Stimulated activated CD4-positive, alpha-beta T cell treated with anti-CD3 and anti-CD28 coated beads, Interleukin-12 subunit alpha, Interleukin-12 subunit beta, amount 100 ng/mL, for 24 hours (primary cell): Measurements from ENCODE around the gene PRKD1.
"Not testable (repeated sequence)": the region's sequence is repeated elsewhere in the genome, so short reads cannot be mapped to it uniquely, and the experiment has no call there.

Source experiments
- DNase-seq, 2 experiments: peaks; one replicate each; pipeline ENCODE4 v3.0.0-alpha.2; 2020; ENCODE audit warnings: low read depth in 2 of 2

The PRKD1 gene

DNA sequence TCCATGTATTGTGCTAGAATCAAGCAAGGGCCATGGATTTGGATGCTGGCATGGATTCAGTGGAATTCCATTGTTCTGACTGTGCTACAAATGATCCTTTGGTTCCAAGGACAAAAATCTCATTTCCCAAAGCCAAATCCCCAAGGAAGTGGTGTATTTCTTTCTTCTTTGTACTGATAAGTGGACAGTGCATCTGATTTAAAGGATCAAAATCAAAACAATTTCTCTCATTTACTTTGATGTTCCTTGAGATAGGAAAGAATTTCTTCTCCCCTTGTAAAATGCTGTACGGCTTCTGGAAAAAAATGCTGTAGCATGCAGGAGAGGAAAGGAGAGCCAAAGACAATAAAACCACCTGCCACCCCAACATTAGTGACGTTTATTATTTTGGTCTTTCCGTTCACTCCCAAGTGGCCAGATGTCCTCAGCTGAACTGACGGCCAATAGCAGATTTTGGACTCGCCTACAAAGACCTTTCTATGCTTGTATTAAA is 185.7 kb downstream of the PRKD1 start:
- DNase-seq: no peak

DNA sequence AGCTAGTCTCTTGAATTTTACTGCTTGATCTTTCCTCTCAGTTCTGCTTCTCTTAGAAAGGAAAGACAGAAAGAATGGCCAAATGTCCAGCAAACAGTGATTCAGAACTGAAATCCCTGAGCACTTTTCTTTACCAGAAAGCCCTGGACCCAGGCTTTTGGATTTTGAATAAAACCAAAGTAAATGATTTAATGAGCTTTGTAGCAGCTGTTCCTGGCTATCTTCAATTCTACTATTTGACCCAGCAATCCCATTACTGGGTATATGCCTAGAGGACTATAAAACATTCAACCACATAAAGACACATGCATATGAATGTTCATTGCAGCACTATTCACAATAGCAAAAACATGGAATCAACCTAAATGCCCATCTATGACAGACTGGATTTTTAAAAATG is 187.2 kb downstream of the PRKD1 start:
- DNase-seq: no peak

DNA sequence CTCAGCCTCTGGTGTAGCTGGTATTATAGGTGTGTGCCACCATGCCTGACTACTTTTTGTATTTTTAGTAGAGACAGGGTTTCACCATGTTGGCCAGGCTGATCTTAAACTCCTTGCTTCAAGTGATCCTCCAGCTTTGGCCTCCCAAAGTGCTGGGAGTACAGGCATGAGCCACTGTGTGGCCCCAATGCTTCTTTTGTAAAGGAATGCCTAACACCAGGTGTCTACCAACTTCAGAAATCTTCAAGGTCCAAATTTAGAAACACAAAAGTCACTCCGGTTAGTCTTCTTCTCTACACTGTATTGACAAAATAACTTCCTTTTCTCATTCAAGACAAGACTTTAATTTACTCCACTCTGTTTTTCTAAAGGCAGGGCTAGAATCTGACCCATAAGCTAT is 188.7 kb downstream of the PRKD1 start:
- no peak for DNase-seq

DNA sequence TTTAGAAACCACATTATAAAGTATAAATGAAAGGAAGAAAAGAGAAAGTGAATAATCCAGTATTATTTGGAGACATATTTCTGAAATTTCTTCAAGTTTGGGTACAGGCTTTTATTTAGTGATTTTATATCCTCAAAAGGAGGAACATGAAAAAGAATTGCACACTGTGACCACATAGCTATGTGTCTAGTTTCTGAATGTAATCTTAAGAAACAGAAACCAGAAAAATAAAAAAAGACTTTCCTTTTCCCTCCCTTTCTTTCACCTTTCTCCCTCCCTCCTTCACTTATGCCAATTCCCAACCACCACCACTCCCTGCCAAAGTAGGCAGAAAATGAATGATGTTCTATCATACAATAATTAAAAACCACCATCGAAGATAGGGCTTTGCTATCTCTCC is 189.6 kb downstream of the PRKD1 start:
- DNase-seq: no peak

DNA sequence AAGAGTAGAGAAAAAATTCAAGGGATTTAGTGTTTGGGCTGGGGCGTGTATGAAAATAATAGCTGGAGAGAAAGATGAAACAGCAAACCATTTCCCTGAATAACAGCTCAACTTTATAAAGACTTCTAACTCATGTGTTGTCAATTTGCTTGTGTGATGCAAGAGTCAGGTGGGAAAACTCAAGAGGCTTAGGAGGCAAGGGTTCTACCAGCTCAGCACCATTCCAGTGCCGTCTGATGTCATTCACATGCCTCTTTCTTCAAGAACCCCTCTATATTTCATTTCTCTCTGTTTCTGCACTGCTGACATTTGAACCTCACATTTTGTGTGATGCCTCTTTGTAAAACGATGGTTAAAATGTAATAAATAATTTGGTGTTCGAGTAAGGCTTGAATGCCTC is 192.2 kb downstream of the PRKD1 start:
- no peak for DNase-seq

DNA sequence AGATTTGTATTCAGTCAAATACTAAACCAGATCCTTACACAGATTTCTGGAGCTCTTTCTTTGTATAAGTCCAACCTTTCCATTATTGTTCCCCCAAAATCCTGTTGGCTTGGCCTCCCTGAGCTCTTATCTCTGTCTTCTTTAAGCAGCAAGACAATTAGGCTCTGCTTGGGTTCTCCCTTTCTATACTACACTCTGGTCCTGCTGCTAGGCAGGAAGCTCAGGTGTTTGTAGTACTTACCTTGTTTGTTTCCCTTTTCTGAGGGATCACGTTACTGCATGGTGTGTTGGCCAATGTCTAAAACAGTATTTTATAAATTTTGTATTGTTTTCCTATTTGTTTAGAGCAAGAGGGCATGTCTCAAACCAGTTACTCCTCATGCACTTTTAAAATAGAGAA is 192.9 kb downstream of the PRKD1 start:
- DNase-seq: no peak

DNA sequence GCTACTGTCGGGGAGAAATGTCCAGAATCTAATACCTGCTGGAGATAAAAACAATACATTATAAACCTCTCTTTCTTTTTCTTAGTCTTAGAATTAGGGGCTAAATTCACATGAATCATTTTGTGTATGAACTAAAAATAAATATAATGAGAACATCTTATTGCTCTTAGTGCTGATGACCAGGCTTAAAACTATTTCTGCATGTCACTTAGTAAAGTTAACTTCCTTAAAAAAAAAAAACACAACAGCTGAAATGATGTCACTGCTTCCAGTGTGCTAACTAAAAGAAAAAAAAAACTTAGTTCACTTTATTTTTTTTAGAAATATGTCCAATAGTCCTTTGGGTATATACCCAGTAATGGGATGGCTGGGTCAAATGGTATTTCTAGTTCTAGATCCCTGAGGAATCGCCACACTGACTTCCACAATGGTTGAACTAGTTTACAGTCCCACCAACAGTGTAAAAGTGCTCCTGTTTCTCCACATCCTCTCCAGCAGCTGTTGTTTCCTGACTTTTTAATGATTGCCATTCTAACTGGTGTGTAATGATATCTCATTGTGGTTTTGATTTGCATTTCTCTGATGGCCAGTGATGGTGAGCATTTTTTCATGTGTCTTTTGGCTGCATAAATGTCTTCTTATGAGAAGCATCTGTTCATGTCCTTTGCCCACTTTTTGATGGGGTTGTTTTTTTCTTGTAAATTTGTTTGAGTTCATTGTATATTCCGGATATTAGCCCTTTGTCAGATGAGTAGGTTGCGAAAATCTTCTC is 200.9 kb downstream of the PRKD1 start:
- not testable (repeated sequence) for DNase-seq

DNA sequence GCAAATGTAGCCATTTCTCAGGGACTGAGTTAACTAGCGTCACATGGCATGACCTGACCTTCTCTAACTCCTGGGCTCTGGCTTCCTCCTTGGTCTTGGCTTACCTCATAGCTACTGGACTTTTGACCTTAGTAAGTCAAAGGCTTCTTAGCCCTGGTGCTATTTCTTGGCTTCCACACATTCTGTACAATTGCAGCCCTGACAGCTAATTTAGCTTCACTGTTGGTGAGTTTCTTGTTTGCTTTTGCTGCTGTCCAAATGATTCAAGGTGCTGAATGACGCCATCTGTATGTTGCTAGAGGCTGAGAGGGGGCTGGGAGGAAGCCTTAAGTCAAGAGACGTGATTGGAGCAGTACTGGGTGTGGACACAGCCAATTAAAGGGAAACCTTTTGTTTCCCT is 202.7 kb downstream of the PRKD1 start:
- DNase-seq: no peak

DNA sequence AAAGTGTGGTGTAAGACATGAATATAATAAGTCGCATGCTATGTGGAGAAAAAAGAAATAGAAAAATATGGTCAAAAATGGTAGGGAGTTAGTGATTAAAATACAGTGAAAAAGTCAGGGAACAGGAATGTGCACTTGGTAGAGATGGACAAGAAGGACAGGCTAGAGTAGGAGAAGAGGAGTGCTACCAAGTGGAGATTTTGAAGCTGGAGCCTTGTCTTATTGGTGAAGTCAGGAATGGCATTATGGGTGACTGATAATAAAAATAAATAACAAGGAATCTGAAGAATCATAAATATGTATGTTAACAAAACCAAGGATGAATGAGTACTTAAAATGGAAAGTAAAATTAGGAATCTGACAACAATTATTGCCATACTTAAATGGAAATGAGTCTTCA is 204.8 kb downstream of the PRKD1 start:
- DNase-seq: no peak

DNA sequence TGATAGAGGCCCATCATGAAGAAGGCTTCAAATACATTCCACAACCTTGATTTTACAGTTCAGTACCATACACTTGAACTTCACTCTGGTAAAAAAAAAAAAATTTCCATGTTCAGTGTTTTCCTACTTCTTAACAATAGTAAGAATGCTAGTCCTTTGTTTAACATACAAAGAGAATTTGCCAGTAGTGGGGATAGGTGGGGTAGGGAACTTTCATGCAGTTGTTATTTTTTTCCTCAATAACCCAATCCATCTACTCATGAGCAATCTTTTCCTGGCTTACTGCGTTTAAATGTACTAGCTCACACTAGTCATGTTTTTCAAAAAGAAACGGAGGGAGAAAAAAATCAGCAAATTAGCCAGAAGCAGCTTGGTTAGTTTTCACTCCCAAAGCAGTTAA is 206.1 kb downstream of the PRKD1 start:
- DNase-seq: no peak

DNA sequence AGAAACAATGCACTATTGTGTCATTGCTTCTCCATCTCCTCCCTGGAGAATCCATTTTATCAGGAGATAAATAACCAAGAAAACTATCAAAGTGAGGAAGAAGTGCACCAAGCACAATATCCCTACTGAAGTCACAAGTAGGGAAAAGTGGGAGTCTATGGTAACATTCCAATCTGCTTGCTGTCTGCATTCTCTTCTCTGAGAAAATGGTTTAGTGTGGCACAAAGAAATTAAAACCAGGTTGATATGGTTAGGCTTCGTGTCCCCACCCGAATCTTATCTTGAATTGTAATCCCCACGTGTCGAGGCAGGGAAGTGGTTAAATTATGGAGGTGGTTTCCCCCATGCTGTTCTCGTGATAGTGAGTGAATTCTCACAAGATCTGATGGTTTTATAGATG is 209.7 kb downstream of the PRKD1 start:
- no peak for DNase-seq

DNA sequence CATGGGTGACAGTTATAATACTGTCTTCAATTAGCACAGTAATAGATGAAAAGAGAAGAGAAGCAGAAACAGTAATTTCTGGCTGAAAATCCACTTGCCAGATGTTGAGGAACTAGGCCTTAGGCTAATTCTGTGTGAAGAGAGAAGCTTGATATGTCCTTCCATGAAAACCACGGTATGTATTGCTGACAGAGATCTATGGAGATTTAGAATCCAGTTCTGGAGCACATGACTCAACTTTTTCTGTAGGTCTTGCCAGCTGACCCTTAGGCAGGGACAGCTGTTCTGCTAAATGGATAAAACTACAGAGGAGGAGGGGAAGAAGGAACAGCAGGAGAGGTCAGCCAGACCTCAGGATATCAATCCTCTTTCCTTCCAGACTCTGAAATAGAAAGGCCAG is 211.5 kb downstream of the PRKD1 start:
- DNase-seq: no peak

DNA sequence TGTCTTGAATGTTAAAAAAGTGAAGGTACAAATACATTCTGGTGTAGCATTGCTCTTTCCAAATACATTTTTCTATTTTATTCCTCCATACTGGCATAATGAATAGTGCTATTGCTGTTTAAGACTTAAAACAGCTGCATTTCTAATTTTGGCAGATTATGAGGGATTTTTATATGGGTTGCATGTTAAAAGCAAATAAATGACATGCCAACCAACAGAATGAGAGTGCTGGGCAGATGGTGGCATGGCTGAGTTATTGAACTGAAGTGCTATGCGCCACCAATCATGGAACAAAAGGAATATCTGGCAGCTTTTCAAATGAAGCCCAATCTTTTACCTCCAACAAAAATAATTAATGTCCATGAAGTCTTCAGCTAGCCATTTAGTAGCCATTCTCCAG is 215.0 kb downstream of the PRKD1 start:
- no peak for DNase-seq

DNA sequence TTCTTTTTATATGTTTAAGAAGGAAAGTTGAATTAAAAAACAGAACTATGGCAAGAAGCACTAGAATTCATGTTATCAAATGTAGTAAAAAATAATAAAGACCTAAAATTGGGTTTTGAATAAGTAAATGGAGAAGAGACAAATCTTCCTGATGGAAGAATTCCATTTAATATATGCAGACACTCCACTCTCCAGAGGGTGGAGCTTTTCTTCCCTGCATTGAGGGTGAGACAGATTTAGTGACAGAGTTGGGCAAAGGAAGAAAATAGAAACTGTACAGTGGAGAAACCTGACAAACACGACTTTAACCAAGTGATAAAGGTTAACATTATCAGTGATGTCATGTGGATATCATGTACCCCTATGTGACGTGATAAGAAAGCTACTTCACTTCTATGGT is 217.6 kb downstream of the PRKD1 start:
- no peak for DNase-seq

DNA sequence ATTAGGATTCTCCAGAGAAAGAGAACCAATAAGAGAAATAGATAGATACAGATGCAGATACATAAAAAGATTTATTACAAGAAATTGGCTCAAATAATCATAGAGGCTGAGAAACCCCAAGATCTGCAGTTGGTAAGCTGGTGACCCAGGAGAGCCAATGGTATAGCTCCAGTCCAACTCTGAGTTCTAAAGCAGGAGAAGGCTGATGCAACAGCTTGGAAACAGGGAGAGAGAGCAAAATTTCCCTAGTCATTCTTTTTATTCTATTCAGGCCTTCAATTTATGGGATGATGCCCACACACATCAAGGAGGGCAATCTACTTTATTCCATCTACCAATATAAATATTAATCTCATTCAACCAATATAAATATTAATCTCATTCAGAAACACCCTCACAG is 218.2 kb downstream of the PRKD1 start:
- no peak for DNase-seq

DNA sequence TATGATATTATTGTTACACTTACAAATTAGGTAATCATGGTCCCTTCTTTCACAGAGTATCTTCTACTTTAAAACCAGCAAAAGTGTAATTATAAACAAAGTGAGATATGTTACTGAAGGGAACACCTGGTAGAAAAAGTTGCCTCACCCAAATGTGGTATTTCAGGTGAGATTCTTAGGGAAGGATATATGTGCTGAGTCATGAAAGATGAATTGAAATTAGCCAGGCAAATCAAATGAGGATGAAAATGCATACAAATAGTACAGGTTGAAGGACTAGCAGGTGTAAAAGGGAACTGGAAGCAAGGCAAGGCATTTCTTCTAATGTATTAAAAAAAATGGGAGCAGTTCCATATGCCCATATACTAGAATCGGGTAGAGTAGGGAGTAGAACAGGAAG is 220.9 kb downstream of the PRKD1 start:
- DNase-seq: no peak

DNA sequence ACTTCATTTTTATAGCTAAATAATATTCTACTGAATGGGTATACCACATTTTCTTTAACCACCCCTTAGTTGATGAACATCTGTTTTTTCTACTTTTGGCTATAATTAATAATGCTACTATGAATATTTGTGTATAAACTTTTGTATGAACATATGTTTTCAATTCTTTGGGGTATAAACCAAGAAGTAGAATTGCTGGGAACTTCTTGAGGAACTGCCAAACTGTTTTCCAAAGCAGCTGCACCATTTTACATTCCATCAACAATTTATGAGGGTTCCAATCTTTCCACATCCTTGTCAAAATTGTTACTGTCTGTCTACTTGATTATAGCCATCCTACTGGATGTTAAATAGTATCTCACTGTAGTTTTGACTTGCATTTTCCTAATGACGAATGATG is 221.8 kb downstream of the PRKD1 start:
- DNase-seq: no peak

DNA sequence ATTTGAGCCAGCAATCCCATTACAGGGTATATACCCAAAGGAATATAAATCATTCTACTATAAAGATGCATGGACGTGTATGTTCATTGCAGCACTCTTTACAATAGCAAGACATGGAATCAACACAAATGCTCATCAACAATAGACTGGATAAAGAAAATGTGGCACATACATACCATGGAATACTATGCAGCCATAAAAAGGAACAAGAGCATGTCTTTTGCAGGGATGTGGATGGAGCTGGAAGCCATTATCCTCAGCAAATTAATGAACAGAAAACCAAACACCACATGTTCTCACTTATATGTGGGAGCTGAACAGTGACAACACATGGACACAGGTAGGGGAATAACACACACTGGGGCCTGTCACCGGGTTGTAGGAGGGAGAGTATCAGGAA is 238.1 kb downstream of the PRKD1 start:
- DNase-seq: not testable (repeated sequence)

DNA sequence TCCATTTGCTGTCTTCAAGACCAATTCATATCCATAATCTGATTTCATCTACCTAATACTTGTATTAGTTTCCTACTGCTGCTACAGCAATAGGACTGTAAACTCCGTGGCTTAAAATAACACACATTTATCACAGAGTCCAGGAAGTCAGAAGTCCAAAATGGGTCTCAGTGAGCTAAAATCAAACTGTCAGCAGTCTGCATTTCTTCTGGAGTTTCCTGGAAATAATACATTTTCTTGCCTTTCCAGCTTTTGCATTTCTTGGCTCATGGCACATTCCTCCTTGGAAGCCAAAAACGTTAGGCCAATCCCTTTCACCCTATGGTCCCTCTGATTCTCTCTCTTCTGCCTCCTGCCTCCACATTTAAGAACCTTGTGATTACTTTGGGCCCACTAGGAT is 239.8 kb downstream of the PRKD1 start:
- no peak for DNase-seq

DNA sequence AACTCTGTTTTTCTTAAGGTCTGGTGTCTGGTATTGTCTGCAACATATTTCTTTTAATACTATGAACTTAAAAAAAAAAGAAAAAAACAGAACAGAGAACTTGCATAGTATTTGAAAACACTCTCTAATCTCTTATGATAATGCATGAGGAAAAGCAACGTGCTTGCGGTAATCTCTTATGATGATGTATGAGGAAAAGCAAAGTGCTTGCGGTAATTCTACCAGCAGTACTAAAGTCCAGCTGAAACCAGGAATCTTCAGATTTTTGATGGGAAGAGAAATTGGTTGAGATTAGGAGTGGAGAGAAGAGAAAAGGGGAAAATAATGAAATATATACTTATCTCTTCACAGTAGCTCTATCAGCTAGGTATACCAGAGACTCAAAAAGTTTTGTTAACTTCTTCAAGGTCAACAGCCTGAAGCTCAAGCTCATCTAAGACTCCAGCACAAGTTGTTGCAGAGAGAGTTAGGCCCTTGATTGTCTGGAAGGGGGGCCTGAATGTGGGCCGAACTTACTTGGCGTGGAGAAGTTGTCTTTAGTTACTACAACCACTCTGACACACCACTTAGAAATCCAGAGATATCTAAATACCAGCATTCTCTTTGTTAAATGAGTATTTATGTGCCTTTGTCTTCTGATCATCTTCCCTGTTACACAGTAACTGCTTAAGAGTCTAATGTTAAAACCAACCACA is 240.4 kb downstream of the PRKD1 start:
- DNase-seq: no peak

DNA sequence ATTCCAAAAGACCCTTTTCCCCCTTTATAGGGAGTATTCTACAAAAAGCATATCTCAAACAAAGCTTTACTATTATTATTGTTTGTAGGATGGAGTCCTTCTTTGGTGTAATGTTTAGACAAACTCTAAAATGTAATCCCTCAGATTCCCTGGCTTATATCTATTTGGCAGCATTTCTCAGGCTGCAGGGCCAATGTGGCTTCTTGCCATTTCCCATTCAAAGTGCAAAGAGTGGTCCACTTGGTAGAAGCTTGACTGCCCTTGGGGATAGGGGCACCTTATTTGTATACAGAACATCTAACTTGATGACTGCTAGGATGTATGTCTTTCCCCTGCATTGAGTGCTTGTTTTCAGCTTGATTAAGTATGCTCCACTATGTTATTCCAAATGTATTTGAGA is 242.7 kb downstream of the PRKD1 start:
- no peak for DNase-seq

DNA sequence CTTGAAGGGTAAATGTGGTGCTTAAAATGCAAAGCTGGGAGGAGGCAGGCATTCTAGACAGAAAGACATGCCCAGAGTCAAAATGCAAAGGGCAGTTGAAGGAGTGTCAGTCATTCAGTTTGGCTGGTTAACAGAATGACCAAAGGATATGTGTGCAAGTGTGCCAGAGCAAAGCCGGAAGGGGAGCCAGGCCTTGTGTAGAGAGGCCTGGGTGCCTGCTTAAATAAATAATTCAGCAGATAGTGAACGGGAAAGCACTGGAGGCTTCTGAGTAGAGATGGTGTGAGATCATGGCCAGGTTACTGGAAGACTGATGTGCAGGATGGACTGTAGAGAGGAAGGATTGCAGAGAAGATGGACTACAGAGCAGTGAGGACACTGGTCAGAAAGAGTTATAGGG is 244.9 kb downstream of the PRKD1 start:
- no peak for DNase-seq

DNA sequence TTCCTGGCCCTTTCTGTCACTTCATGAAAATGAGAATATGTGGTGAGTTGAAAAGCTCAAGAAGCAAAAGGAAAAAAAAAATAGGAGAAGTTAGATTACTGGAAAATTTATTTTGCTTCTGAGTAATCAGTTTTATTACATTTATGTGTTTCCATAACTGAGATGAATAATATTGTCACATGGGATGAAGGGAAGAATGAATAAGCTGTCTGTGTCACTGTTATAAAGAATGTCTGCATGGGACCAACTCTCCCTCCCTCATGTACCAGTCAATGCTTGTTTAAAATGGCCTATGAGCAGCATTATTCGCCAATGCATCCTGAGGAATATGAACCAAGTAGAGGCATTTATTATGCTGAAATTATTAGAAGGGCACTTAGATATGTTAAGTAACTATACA is 246.3 kb downstream of the PRKD1 start:
- DNase-seq: no peak
